GM23338 (cell line): Measurements from ENCODE around the gene TSSC4. TPM values are rescaled to one million over a fixed set of nuclear protein-coding genes. Genes with fewer than 3 reads are reported as not detected.

Experiments used
- ATAC-seq: fragments of 200-7000 bp; cut with Tn5 transposase; 3 replicates; pipeline ENCODE4 v1.9.1; 2020
- DNase-seq: peaks from one replicate; pipeline ENCODE4 v3.0.0-alpha.2; 2015; ENCODE audit warnings: low spot score
- H2AFZ ChIP-seq: fragments of 200-600 bp; sonication (generic); 2 replicates; pipeline ENCODE4 v1.8.0; 2016; ENCODE audit warnings: antibody characterized with exemption, mild to moderate bottlenecking, moderate library complexity
- H3F3A ChIP-seq: fragments of 200-600 bp; sonication (generic); replicated peaks from 2 replicates; pipeline ENCODE4 v1.8.0; 2017; ENCODE audit warnings: antibody characterized with exemption, mixed run types, low read depth
- H3K27ac ChIP-seq: fragments of 200-600 bp; sonication (generic); 2 replicates; pipeline ENCODE4 v1.6.1; 2016; ENCODE audit warnings: low read depth
- H3K27me3 ChIP-seq: fragments of 200-600 bp; sonication (generic); 2 replicates; pipeline ENCODE4 v1.8.0; 2016; ENCODE audit warnings: mild to moderate bottlenecking, mixed run types, moderate library complexity; ENCODE audit not compliant: insufficient read depth
- H3K36me3 ChIP-seq: fragments of 200-600 bp; sonication (generic); 2 replicates; pipeline ENCODE4 v1.8.0; 2016; ENCODE audit warnings: mild to moderate bottlenecking; ENCODE audit not compliant: insufficient read depth
- H3K4me1 ChIP-seq: fragments of 200-600 bp; sonication (generic); 2 replicates; pipeline ENCODE4 v1.8.0; 2016; ENCODE audit warnings: mild to moderate bottlenecking, moderate library complexity; ENCODE audit not compliant: insufficient read depth
- H3K4me2 ChIP-seq: fragments of 200-600 bp; sonication (generic); 2 replicates; pipeline ENCODE4 v1.7.1; 2017; ENCODE audit warnings: mixed run types
- H3K4me3 ChIP-seq: fragments of 200-600 bp; sonication (generic); 2 replicates; pipeline ENCODE4 v1.6.1; 2016; ENCODE audit warnings: mixed run types
- H3K79me2 ChIP-seq: fragments of 200-600 bp; sonication (generic); replicated peaks from 2 replicates; pipeline ENCODE4 v1.8.0; 2017; ENCODE audit warnings: mild to moderate bottlenecking; ENCODE audit not compliant: insufficient read depth
- H3K9me2 ChIP-seq: fragments of 200-600 bp; sonication (generic); 2 replicates; pipeline ENCODE4 v1.8.0; 2017; ENCODE audit not compliant: insufficient read depth
- H4K20me1 ChIP-seq: fragments of 200-600 bp; sonication (generic); replicated peaks from 2 replicates; pipeline ENCODE4 v1.8.0; 2017; ENCODE audit warnings: mild to moderate bottlenecking; ENCODE audit not compliant: insufficient read depth
- H3K27ac Mint-ChIP-seq: 2 replicates; pipeline ENCODE4 v1.8.0; 2020; ENCODE audit warnings: inconsistent platforms, mild to moderate bottlenecking, moderate library complexity, mixed read lengths
- H3K27me3 Mint-ChIP-seq: 3 replicates; pipeline ENCODE4 v1.8.0; 2022; ENCODE audit warnings: low read depth, mild to moderate bottlenecking, moderate library complexity, mixed read lengths, inconsistent platforms; ENCODE audit not compliant: insufficient read depth, poor library complexity
- H3K36me3 Mint-ChIP-seq: 3 replicates; pipeline ENCODE4 v1.8.0; 2021; ENCODE audit warnings: low read depth, mild to moderate bottlenecking, inconsistent platforms, moderate library complexity, mixed read lengths
- H3K4me1 Mint-ChIP-seq: 3 replicates; pipeline ENCODE4 v1.8.0; 2020; ENCODE audit warnings: mild to moderate bottlenecking, inconsistent platforms, mixed read lengths
- H3K4me3 Mint-ChIP-seq: 3 replicates; pipeline ENCODE4 v1.8.0; 2021; ENCODE audit warnings: moderate library complexity, mild to moderate bottlenecking, inconsistent platforms, mixed read lengths
- H3K9me3 Mint-ChIP-seq: 3 replicates; pipeline ENCODE4 v1.8.0; 2020; ENCODE audit warnings: moderate library complexity, mild to moderate bottlenecking, inconsistent platforms, mixed read lengths
- EZH2phosphoT487 ChIP-seq: fragments of 200-600 bp; sonication (generic); IDR thresholded peaks from one replicate; pipeline ENCODE4 v1.8.1; 2018; ENCODE audit warnings: antibody characterized with exemption; ENCODE audit not compliant: unreplicated experiment
- JUNB ChIP-seq: IDR thresholded peaks from one replicate; pipeline ENCODE4 v1.6.1; 2016; ENCODE audit warnings: antibody characterized with exemption; ENCODE audit not compliant: unreplicated experiment
- REST ChIP-seq: IDR thresholded peaks from one replicate; pipeline ENCODE4 v1.6.1; 2018; ENCODE audit warnings: antibody characterized with exemption; ENCODE audit not compliant: unreplicated experiment
- ZNF331 ChIP-seq: fragments of 250-450 bp; sonication (Bioruptor Pico); IDR thresholded peaks from 2 replicates; pipeline ENCODE4 v1.5.0; 2020; ENCODE audit warnings: low read depth, mild to moderate bottlenecking, moderate library complexity
- polyA plus RNA-seq: library from polyadenylated mRNA; unstranded; fragments of >200 nt; fragmentation: Nextera tagmentation; extraction: Ambion mirVana; gene quantifications from 2 replicates; pipeline ENCODE4 v1.2.1, GENCODE V29; 2016
- total RNA-seq: library from RNA; depleted of rRNA; stranded (reverse); fragments of >200 nt; shearing (Covaris generic); gene quantifications from 2 replicates; pipeline ENCODE4 v1.2.3, GENCODE V29; 2014
- TF ChIP-seq, protein P1 (sequence below), 2 experiments: fragments of 200-600 bp in 1 of 2; sonication (generic) in 1 of 2; conservative IDR thresholded peaks; 2 replicates each; pipeline versions ENCODE4 v1.5.1 to v1.6.1; 2016 to 2017; ENCODE audit warnings: antibody characterized with exemption in 2 of 2, low read depth in 2 of 2, mild to moderate bottlenecking in 2 of 2, moderate library complexity in 1 of 2

TSSC4 gene
- total and polyA plus RNA-seq, 2 experiments from 2014 or later, result 27.5 to 44.3 TPM

DNA sequence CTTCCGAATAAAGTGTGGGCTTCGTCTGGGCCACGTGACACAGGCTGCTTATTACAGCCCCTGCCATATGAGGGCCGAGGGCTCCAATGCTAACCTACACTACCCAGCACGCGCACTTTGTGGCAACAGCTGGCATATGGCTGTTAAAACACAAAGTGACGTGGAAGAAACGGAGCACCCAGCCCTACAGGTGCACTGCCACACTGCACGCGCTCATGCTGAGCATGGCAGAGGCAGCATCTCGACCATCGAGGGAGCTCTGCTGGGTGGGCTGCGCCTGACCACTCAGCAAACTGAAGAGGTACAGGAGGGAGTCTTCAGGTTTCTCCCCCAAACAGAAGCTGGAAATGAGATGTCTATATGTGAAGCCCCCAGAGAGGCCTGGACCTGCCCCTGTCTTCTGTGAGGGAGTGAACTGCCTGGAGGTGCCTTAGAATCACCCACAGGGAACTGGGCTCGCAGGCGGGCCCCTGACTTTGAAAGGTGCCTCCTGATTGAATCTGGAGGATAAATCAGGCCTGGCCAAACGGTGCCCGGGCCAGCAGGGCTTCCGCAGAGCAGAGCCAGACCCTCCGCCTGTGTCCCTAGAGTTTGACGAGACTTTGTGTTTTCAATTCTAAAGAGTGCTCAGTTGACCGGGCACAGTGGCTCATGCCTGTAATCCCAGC is 18.3 kb downstream of the TSSC4 start:
- H3K27ac Mint-ChIP-seq, result no peak overlapping the region
- H4K20me1 ChIP-seq, result no peaks in the 10 kb centered on the region

DNA sequence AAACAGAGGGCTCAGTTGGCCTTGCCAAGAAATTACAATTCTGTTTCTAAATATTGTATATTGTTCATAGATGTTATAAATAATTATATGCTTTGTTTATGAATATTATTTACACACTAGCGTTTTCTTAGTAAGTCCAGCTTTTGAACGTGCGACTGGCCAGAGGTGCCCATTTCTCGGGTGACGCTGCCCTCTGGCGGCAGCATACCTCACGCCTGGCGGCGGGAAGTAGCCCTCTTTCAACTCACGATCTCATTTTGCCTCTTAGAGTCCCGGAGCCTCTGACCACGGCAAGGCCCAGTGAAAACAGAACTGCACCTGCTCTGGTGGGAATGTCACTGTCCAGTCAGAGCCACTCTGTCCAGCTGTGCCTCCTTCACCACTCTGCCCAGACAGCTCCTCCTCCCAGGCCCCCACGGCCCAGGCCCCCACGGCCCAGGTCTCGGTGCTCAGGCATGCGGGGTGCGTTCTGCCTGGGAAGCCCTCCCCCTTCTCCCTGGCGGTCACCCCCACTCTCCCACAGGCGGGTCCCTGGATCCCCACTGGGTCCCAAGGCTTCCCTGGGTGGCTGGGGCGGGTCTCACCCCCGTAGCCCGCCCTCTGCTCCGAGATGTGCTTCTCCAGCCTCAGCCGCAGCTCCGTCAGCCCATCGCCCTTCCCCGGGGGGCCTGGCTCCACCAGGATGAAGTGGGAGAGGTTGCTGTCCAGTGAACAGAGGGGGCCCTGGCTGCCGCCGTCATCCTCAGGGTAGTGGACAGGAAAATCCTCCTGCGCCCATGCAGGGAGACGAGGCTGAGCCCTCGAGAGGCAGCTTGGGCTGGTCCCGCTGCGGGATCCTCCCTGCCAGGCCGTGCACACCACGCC is 19.3 kb downstream of the TSSC4 start:
- Histone ChIP-seq H2AFZ (peak overlapping the region; percentile 88; the same call in 1 of the 2 replicates), H3K79me2 (no peaks in the 10 kb centered on the region), H3K4me2 (no peak overlapping the region), H3K4me1 (no peaks in the 10 kb centered on the region; the same call in 1 of the 2 replicates), H3K27me3 (no peaks in the 10 kb centered on the region), H3K27ac (no peak overlapping the region), H4K20me1 (no peaks in the 10 kb centered on the region), H3F3A (no peaks in the 10 kb centered on the region), H3K36me3 (no peaks in the 10 kb centered on the region), H3K4me3 (no peak overlapping the region), H3K9me2 (no peaks in the 10 kb centered on the region)
- DNase-seq, result peak; percentile 87
- H3K4me3 Mint-ChIP-seq, result no peak overlapping the region
- H3K27me3 Mint-ChIP-seq, result peaks cover 7% of the 10 kb centered on the region
- no peaks in the 10 kb centered on the region for H3K36me3 Mint-ChIP-seq
- TF ChIP-seq, protein P1, sequence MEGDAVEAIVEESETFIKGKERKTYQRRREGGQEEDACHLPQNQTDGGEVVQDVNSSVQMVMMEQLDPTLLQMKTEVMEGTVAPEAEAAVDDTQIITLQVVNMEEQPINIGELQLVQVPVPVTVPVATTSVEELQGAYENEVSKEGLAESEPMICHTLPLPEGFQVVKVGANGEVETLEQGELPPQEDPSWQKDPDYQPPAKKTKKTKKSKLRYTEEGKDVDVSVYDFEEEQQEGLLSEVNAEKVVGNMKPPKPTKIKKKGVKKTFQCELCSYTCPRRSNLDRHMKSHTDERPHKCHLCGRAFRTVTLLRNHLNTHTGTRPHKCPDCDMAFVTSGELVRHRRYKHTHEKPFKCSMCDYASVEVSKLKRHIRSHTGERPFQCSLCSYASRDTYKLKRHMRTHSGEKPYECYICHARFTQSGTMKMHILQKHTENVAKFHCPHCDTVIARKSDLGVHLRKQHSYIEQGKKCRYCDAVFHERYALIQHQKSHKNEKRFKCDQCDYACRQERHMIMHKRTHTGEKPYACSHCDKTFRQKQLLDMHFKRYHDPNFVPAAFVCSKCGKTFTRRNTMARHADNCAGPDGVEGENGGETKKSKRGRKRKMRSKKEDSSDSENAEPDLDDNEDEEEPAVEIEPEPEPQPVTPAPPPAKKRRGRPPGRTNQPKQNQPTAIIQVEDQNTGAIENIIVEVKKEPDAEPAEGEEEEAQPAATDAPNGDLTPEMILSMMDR (conservative IDR thresholded peaks at IDR 0.05; ENCODE audit: low read depth in 2 of 2), result peak; percentile 82 to 86
- TF ChIP-seq ZNF331 (CRISPR knock-in tag), result no peak
- peaks cover 3% of the 10 kb centered on the region; the same call in 1 of the 3 replicates for H3K9me3 Mint-ChIP-seq
- ATAC-seq, result peak; percentile 64
- no peak overlapping the region for H3K27ac Mint-ChIP-seq
- 0 out of 3 replicates have a peak, but pooled peaks cover 2% of the 10 kb centered on the region for H3K4me1 Mint-ChIP-seq

More for the DNA sequence above, 18.3 kb downstream of the TSSC4 start:
- peaks cover 4% of the 10 kb centered on the region for H3K27me3 Mint-ChIP-seq
- Histone ChIP-seq H2AFZ (no peak overlapping the region), H3K9me2 (no peaks in the 10 kb centered on the region), H3K79me2 (no peaks in the 10 kb centered on the region), H3K4me3 (no peak overlapping the region), H3K27me3 (no peaks in the 10 kb centered on the region), H3K27ac (no peak overlapping the region), H3K4me2 (no peak overlapping the region), H3F3A (no peaks in the 10 kb centered on the region), H3K36me3 (no peaks in the 10 kb centered on the region), H3K4me1 (no peaks in the 10 kb centered on the region; the same call in 1 of the 2 replicates)
- no peaks in the 10 kb centered on the region for H3K9me3 Mint-ChIP-seq
- ATAC-seq, result no peak
- no peaks in the 10 kb centered on the region for H3K36me3 Mint-ChIP-seq
- no peak for DNase-seq
- TF ChIP-seq JUNB (no peak), REST (no peak), EZH2phosphoT487 (no peak)
- H3K4me3 Mint-ChIP-seq, result no peak overlapping the region
- 0 out of 3 replicates have a peak, but pooled peaks cover 2% of the 10 kb centered on the region for H3K4me1 Mint-ChIP-seq
